ENCODE measurements around the gene ZSWIM1.

ZSWIM1 gene

GRCh38 chr20:45880988-45881788 lies at the start of gene ZSWIM1:
ZSWIM1 (plus strand) TSS chr20:45881227; CDS start chr20:45882593, 1,366 bp downstream.
- DNase-seq (ENCODE audit: low read depth) = peak; percentile 99

GRCh38 chr20:45832619-45833018 lies 48.4 kb upstream of the ZSWIM1 start:
- DNase-seq (ENCODE audit: low read depth) = no peak

- DNase-seq (ENCODE audit: low read depth) = peak; percentile 91
Observed at GRCh38 chr20:45833030-45833882, 47.8 kb upstream of the ZSWIM1 start, which contains the start of gene SNX21. SNX21 (plus strand) TSS chr20:45833799; CDS start chr20:45833920, 121 bp downstream.

GRCh38 chr20:45833883-45834796 lies 46.9 kb upstream of the ZSWIM1 start:
- DNase-seq (ENCODE audit: low read depth) = peak; percentile 57

- DNase-seq (ENCODE audit: low read depth) = no peak
Observed at GRCh38 chr20:45834797-45835161, 46.2 kb upstream of the ZSWIM1 start.

- no peak for DNase-seq (ENCODE audit: low read depth)
Observed at GRCh38 chr20:45835329-45835765, 45.7 kb upstream of the ZSWIM1 start.

GRCh38 chr20:45835825-45836224 lies 45.2 kb upstream of the ZSWIM1 start:
- peak; percentile 86 for DNase-seq (ENCODE audit: low read depth)

GRCh38 chr20:45836841-45837240 lies 44.2 kb upstream of the ZSWIM1 start:
- no peak for DNase-seq (ENCODE audit: low read depth)

- DNase-seq (ENCODE audit: low read depth) = no peak
Observed at GRCh38 chr20:45840700-45841198, 40.3 kb upstream of the ZSWIM1 start.

- DNase-seq (ENCODE audit: low read depth) = no peak
Observed at GRCh38 chr20:45841407-45842129, 39.5 kb upstream of the ZSWIM1 start.

- DNase-seq (ENCODE audit: low read depth) = no peak
Observed at GRCh38 chr20:45842169-45842812, 38.7 kb upstream of the ZSWIM1 start.

GRCh38 chr20:45843506-45843905 lies 37.5 kb upstream of the ZSWIM1 start:
- no peak for DNase-seq (ENCODE audit: low read depth)

GRCh38 chr20:45845452-45845851 lies 35.6 kb upstream of the ZSWIM1 start:
- no peak for DNase-seq (ENCODE audit: low read depth)

- no peak for DNase-seq (ENCODE audit: low read depth)
Observed at GRCh38 chr20:45848421-45848820, 32.6 kb upstream of the ZSWIM1 start.

GRCh38 chr20:45848969-45849582 lies 32.0 kb upstream of the ZSWIM1 start:
- no peak for DNase-seq (ENCODE audit: low read depth)

- DNase-seq (ENCODE audit: low read depth) = no peak
Observed at GRCh38 chr20:45850238-45850637, 30.8 kb upstream of the ZSWIM1 start.

GRCh38 chr20:45850926-45851325 lies 30.1 kb upstream of the ZSWIM1 start:
- DNase-seq (ENCODE audit: low read depth) = no peak

- no peak for DNase-seq (ENCODE audit: low read depth)
Observed at GRCh38 chr20:45851501-45851900, 29.5 kb upstream of the ZSWIM1 start.

- DNase-seq (ENCODE audit: low read depth) = no peak
Observed at GRCh38 chr20:45852326-45852725, 28.7 kb upstream of the ZSWIM1 start.

- DNase-seq (ENCODE audit: low read depth) = no peak
Observed at GRCh38 chr20:45853484-45853883, 27.5 kb upstream of the ZSWIM1 start.
